RWPE2 (cell line): ENCODE results near the gene NLRC3.

Experiments
- ATAC-seq: fragments of 200-7000 bp; cut with Tn5 transposase; 3 replicates; pipeline ENCODE4 v1.9.1; 2021; ENCODE audit warnings: low read depth
- DNase-seq: peaks from one replicate; pipeline ENCODE4 v3.0.0-alpha.2; 2020; ENCODE audit warnings: low spot score
- H3K27ac ChIP-seq: fragments of 450-650 bp; 2 replicates; pipeline ENCODE4 v1.5.1; 2017; ENCODE audit warnings: mild to moderate bottlenecking; ENCODE audit not compliant: poor library complexity, severe bottlenecking
- H3K27me3 ChIP-seq: fragments of 250-450 bp; sonication (Bioruptor Pico); 2 replicates; pipeline ENCODE4 v1.5.1; 2021; ENCODE audit warnings: mild to moderate bottlenecking, moderate library complexity; ENCODE audit not compliant: insufficient read depth, poor library complexity, severe bottlenecking
- H3K36me3 ChIP-seq: fragments of 250-450 bp; sonication (Bioruptor Pico); 2 replicates; pipeline ENCODE4 v1.5.1; 2020; ENCODE audit warnings: low read depth, mild to moderate bottlenecking, moderate library complexity
- H3K4me1 ChIP-seq: fragments of 250-450 bp; sonication (Bioruptor Pico); 2 replicates; pipeline ENCODE4 v1.5.1; 2021; ENCODE audit warnings: mild to moderate bottlenecking, moderate library complexity; ENCODE audit not compliant: insufficient read depth, poor library complexity, severe bottlenecking
- H3K4me3 ChIP-seq: fragments of 250-450 bp; sonication (Bioruptor Pico); 2 replicates; pipeline ENCODE4 v1.5.1; 2021; ENCODE audit warnings: mild to moderate bottlenecking, moderate library complexity; ENCODE audit not compliant: severe bottlenecking
- H3K9me3 ChIP-seq: fragments of 250-450 bp; sonication (Bioruptor Pico); 2 replicates; pipeline ENCODE4 v1.5.1; 2021; ENCODE audit warnings: mild to moderate bottlenecking, moderate library complexity; ENCODE audit not compliant: severe bottlenecking
- CTCF ChIP-seq: fragments of 450-650 bp; IDR thresholded peaks from one replicate; pipeline ENCODE4 v1.5.1; 2017; ENCODE audit warnings: mild to moderate bottlenecking, moderate library complexity; ENCODE audit not compliant: poor library complexity, severe bottlenecking

Gene NLRC3

GRCh38 chr16:3576211-3576610 lies 992 bp downstream of the NLRC3 start:
- H3K27ac ChIP-seq, result no peak overlapping the region
- TF ChIP-seq CTCF, result no peak
- no peaks in the 10 kb centered on the region for H3K27me3 ChIP-seq
- ATAC-seq (no peak), DNase-seq (no peak)
- no peaks in the 10 kb centered on the region for H3K9me3 ChIP-seq
- H3K4me3 ChIP-seq, result no peak overlapping the region
- H3K4me1 ChIP-seq, result no peaks in the 10 kb centered on the region
- H3K36me3 ChIP-seq, result no peaks in the 10 kb centered on the region

- no peak for ATAC-seq
- H3K27me3 ChIP-seq, result no peaks in the 10 kb centered on the region
- no peaks in the 10 kb centered on the region for H3K36me3 ChIP-seq
- no peak for DNase-seq
- H3K27ac ChIP-seq, result no peak overlapping the region
- TF ChIP-seq CTCF, result no peak
- no peak overlapping the region for H3K4me3 ChIP-seq
- H3K9me3 ChIP-seq, result no peaks in the 10 kb centered on the region
- no peaks in the 10 kb centered on the region for H3K4me1 ChIP-seq
Measured at GRCh38 chr16:3575491-3575890, 1.7 kb downstream of the NLRC3 start.

GRCh38 chr16:3574195-3574594 lies 3.0 kb downstream of the NLRC3 start:
- TF ChIP-seq CTCF, result no peak
- ATAC-seq (no peak), DNase-seq (peak; percentile 52)
- Histone ChIP-seq H3K4me1 (no peaks in the 10 kb centered on the region), H3K27ac (no peak overlapping the region), H3K4me3 (no peak overlapping the region), H3K36me3 (no peaks in the 10 kb centered on the region), H3K9me3 (no peaks in the 10 kb centered on the region), H3K27me3 (no peaks in the 10 kb centered on the region)

- Histone ChIP-seq H3K4me3 (no peak overlapping the region), H3K27ac (no peak overlapping the region), H3K9me3 (no peaks in the 10 kb centered on the region), H3K36me3 (no peaks in the 10 kb centered on the region), H3K27me3 (no peaks in the 10 kb centered on the region), H3K4me1 (no peaks in the 10 kb centered on the region)
- ATAC-seq, result no peak
- DNase-seq, result no peak
- TF ChIP-seq CTCF, result no peak
Measured at GRCh38 chr16:3573146-3573815, 3.9 kb downstream of the NLRC3 start.

- H3K27me3 ChIP-seq, result no peaks in the 10 kb centered on the region
Measured at GRCh38 chr16:3570420-3571062, 6.7 kb downstream of the NLRC3 start.

More at GRCh38 chr16:3570420-3571062, 6.7 kb downstream of the NLRC3 start:
- no peak overlapping the region for H3K4me3 ChIP-seq
- H3K36me3 ChIP-seq, result no peaks in the 10 kb centered on the region
- DNase-seq, result no peak
- no peak for ATAC-seq
- H3K9me3 ChIP-seq, result no peaks in the 10 kb centered on the region
- no peak for TF ChIP-seq CTCF
- no peaks in the 10 kb centered on the region for H3K4me1 ChIP-seq
- no peak overlapping the region for H3K27ac ChIP-seq
